ENCODE results near the gene DCAF7.

DCAF7 gene

DNA sequence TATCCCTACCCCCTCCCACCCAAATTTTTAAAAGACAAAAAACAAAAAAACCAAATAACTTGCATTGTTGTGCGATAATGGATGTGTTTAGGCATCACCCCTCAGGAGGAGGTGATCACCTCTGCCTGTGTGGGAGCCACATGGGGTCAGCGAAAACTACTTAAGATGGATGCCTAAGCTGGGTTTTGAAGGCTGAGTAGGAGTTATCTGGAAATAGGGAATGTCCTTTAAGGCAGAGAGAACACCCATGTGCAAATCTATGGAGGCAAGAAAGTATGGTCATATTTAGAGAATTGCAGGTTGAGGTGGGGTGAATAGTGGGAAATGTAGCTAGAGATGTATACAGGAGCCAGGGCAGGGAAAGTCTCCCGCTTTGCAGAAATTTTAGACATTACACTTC is 44.9 kb downstream of the DCAF7 start:
- DNase-seq, result no peak

DNA sequence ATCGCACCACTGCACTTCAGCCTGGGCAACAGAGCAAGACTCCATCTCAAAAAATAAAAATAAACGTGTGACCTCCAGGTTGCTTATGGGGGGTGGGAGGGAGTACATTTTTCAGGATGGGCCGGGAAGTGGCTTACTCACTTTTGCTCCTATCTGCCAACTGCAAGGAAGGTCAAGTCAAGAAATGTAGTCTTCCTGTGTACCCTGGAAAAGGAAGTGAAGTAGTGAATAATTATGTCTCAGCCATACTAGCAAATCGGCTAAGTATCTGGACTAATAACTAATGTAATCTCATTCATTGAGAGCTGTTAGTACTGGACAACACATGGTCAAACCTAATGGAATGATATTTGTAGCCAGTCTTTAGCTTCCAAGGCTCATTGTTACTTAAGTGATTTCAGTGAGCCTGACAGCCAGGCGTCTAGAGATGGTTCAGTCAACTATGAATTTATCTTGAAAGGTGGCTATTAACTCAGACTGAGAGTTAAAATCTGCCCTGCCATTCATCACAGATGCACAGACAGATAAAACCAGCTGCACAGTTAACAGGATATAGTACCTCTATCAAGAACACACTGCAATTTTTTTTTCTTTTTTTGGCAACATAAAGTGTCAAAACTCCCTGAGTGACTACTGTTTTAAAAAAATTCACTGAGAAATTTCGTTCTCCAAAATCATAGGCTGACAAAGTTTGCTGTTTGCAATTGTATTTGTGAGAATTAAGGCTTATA is 46.7 kb downstream of the DCAF7 start:
- no peak for DNase-seq

DNA sequence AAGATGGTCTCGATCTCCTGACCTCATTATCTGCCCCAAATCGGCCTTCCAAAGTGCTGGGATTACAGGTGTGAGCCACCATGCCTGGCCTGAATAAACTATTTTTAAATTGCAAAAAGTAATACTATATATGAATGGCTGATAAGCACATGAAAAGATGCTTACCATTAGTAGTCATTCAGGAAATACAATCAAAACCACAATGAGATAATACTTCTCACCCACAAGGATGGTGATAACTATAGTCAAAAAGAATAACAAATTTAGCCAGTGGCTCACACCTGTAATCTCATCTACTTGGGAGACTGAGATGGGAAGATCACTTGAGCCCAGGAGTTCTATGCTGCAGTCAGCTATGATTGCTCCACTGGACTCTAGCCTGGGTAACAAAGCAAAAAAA is 48.0 kb downstream of the DCAF7 start:
- no peak for DNase-seq

DNA sequence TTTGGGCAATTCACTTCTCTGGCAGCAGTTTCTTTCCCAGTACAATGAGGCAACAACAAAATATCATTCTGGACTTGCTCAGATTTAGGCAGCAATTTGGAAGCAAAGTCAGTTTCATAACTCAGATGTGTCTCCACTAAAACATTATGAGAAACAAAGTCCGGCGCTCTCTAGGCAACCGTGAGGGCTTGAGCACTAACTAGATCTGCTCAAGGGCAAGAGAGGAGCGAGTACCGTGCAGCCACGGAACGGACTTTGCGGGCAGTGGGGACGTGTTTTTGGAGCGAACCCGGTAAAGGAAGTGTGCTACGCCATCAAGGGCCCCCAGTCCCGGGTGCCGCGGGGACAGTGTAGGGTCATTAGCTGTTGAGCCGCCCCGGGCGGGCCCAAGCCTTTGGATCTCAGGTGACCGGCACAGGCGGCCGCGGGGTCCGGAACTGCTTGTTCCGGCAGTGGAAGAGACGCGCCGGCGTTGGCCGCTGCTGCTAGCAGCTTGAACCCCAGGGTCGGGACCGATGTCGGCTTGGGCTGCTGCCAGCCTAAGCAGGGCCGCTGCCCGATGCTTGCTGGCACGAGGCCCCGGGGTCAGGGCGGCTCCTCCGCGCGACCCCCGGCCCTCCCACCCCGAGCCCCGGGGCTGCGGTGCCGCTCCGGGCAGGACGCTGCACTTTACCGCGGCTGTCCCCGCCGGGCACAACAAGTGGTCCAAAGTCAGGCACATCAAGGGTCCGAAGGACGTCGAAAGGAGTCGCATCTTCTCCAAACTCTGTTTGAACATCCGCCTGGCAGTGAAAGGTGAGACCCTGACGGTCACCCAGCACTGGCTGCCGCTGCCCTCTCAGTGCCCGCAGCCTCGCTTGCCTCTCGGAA is 50.5 kb downstream of the DCAF7 start, which contains the start of gene TACO1:
Gene TACO1 (plus strand): TSS at position 327 of the 870 bp plus-strand sequence. CDS start 189 bp downstream, at position 516.
- DNase-seq, result peak; percentile 80

DNA sequence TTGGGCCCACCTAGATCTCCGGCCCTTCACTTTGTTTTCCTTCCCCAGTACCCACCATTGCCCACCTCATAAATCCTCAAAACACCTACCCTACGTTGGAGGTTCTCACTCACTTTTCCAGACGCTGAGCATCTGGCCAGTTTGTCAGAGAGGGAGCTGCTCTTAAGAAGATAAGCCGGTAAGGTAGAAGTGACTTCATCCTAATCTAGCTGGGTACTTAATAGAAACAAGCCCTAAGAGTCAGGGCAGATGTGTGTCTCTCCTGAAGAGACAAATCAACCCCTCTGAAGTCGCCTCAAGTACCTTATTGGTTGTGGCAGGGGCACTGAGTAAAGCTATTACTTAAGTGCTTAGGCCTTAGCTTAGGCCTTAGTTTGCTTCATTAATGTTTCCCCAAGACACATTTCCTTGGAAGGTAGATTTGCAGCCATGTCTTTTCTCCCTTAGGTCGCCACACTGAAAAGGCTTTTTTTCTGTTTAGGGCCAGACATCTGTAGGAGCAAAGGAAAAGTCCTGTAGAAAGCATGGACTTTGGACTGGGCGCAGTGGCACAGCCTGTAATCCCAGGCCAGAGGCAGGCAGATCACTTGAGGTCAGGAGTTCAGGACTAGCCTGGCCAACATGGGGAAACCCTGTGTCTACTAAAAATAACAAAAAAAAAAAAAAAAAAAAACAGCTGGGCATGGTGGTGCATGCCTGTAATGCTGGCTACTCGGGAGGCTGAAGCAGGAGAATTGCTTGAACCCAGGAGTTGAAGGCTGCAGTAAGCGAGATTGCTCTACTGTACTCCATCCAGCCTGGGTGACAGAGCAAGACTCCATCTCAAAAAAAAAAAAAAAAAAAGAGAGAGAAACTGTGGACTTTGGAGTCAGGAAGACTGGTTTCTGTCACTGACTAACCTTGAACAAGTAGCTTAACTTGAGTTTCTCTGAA is 51.4 kb downstream of the DCAF7 start:
- no peak for DNase-seq

DNA sequence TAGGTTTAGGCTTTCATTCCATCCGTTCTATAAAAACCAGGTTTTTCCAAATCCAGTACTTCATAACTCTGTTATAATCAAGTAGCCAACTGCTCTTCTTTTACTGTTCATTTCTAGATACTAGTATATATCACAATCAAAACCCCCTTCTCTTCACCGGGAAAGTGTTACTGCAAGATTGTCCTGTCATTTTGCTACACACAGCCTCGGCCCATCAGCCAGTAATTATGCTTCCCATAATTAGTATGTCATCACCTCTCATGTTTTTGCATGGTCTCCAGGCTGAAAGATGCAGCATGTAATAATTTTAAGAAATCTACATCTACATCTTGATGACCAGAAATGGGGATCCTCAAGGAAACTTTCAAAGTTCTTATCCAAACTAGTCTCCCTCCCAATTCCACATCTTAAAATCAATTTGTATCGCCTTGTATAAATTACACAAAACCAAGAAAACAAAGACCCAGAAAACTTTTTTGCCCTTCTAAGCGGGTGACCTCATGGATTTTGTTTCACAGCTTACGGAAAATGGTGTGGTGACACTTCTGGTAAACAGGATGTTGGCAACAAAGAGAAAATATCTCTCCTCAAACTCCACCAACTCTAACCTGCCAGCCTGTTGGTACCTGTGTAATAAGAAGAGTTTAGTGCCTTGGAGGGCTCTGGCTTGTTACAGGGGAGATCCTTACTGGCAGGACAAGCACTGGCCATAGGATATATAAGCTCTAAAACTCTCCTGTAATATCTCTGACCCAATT is 59.7 kb downstream of the DCAF7 start:
- DNase-seq, result no peak

DNA sequence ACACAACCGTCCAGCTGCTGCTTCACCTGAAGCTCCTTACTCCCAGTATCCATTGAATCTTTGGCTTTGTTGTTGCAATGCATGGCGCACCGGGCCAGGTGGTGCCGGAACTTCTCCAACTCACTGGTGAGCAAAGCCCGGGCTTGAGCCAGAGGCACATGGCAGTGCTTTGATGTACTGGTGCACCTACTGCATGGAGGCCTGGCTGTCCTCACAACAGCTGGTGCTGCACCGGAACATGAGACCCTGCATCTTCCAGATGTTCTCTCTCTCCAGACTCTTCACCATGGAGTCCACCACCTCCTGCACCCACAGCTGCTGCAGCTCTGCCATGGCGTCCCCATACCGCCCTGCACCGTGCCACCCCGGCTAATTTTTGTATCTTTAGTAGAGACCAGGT is 60.6 kb downstream of the DCAF7 start:
- DNase-seq, result no peak

DNA sequence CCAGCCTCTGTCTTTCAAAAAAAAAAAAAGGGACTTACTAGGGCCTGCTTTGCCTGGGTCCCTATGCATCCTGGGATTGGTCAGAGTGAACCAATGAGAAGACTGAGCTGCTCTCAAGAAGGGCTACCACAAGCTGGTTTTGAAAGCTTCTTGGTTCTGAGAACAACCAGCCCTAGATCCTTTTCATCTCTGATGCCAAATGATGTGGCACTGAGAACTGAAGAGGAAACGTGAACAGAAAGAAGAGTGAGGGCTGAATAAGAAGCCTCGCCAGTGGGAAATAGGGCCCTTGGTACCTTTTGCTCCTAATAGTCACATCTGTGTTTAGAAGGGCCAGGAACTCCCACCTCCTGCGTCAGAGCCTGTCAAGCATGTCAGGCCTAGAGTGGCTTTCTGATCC is 61.1 kb downstream of the DCAF7 start:
- DNase-seq, result no peak

DNA sequence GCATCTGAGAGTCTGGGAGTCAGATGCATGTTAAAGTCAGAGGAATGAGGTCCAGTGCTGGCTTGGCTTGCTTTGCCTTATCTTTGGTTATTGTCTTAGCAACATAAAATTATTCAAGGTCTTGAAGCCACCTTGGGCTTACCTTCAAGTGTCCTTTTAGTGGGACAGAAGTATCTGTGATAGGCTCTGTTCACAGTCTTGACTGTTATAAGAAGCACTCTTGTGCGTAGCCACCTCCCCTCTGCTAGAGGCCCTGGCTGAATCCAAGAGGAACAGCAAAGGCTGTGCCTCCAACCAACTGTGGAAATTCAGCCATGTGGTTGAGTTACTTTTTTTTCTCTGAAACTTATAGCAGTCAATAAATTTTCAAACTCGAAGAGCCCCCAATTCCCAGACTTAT is 63.4 kb downstream of the DCAF7 start:
- DNase-seq, result no peak

DNA sequence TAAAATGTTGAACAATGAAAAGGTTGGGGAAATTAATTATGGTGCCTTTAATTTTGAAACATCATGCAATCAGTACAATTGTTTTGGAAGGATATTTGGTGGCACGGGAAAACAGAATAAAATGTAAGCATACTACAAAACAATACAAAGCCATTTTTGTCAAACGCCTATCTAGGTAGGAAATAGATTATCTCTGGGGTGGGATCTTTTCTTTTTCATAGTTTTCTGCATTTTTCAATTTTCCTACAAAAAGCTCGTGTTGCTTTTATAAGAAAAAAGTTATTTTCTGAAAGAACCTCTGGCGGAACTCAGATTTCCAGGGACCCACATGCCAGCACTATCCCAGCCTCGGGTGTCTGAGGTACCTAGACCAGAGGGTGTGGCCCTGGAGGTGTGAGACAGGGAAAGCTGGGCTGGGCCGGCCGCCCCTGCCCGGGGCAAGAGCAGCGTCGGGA is 71.0 kb downstream of the DCAF7 start:
- no peak for DNase-seq

DNA sequence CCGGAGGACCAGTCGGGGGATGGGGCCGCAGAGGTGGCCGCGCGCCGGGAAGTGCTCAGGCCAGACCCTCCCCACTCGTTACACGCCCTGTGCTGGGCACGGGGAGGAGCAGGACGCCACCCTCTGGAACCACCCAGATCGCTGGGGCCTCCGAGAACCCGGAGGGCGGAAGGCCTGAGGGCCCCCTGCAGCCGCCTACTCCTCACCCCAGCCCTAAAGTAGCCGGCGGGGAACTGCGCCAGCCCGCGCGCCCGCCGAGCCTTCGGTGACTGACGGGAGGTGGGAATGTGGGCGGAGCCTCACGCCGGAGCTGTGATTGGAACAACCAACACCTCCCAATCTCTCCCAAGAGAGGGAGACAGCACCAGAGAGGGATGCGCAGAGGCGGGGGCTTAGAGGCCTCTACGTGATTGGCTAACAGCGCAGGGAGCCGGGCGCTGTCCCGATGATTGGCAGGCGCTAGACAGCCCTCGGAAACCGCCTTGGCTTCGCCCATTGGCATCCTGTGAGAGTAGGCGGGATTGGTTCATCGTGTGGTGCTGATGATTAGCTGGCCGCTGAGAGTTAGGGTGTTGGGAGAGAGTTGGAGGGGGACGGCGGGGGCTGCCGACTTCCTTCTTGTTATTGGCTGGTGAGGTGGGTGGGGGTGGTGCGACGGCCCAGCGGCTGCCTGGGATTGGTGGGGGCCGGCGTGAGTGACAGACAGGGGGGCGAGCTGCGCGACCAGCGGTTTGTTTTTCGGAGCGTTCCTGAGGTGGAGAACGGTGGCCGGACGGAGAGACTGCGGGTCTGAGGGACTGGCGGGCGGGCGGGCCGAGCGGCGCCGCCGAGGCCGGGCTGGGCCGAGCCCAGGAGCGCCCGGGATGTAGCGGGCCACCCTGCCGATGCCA is 71.7 kb downstream of the DCAF7 start, which contains the start of gene MAP3K3:
Gene MAP3K3 (plus strand): TSS at position 734 of the 890 bp plus-strand sequence. CDS start 343 bp downstream, outside the sequence.
- DNase-seq, result peak; percentile 100

DNA sequence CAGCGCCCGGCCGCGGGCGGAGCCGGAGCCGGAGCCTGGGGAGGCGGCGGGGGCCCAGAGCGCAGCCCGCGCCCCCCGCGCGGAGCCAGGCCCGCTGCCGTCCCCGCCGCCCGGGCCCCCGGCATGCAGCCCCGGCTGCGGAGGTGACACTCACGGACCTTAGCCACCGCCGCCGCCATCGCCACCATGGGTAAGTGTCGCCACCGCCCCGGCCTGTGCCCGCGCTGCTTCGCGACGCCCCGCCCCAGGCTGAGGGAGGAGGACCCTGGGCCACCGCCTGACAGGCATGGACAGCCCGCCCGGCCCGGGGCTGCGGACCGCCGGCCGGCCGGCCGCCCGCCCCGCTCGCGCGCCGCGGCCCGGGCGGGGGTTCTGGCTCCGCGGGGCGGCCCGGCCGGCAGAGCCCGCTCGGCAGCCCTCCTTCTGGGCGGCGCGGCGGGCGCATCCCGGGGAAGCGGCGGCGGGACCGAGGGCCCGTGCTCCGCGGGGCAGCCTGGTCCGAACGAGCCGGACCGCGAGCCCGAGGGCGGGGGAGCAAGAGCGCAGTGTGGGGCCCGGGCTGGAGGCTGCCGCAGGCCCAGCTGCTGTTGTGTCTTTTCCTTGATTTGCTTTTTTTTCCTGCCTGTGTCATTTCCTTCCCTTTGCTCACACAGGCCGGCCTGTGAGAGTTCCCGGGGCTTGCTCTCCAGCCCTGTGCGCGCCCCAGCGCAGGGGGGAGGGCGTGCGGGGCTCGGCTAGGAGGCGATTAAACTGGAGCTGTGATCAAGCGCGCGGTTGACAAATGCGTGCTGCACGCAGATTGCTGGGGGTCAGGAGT is 72.5 kb downstream of the DCAF7 start:
- DNase-seq, result peak; percentile 50

DNA sequence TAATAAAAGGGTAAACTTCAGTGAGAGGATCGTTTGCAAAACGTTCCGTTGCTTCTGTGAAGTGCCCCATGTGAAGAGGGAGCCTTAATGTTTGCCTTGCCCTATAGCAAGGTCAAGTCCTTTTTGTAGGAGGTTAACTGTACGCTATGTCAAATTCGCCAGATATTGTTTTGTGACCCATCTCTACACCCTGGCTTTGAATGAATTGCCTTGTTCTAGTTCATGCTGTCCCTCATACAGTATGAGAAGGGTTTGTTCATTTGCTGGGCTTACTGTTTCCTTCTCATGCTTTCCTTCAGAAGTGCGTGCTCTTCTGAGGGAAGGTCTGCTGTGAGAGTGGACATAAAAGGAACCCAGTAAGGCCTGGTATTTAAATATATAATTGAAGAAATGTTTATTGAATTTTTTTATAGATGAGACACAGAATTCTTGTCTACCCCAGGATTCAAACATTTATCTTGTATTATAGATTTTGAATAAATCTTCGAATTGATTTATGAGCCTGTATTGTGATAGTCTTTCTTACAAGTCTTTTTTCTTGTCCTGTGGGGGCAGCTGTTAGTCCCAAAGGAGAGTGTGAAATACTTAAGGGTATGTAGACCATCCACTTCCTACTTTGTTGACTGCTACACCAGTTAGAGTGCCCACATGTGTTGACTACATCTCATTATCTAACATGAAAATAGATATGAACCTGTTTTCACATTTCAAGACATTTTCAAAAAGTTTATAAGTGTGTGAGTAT is 73.7 kb downstream of the DCAF7 start:
- DNase-seq, result no peak

DNA sequence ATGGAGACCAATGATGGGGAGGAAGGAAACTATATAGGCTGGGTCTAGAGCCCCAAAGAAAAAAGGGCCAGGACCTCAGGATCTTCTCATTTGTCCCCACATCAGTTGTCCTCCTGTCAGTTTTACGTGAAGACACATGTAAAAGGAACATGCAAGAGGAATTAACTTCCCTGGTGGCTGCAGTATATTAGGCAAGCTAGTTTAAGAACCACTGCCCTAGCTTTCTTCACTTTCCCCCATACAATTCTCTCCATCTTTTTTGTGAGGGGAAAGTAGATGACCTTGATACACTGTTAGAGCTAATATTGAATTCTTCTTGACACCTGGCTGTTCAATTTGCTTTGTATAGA is 74.2 kb downstream of the DCAF7 start:
- DNase-seq, result no peak

DNA sequence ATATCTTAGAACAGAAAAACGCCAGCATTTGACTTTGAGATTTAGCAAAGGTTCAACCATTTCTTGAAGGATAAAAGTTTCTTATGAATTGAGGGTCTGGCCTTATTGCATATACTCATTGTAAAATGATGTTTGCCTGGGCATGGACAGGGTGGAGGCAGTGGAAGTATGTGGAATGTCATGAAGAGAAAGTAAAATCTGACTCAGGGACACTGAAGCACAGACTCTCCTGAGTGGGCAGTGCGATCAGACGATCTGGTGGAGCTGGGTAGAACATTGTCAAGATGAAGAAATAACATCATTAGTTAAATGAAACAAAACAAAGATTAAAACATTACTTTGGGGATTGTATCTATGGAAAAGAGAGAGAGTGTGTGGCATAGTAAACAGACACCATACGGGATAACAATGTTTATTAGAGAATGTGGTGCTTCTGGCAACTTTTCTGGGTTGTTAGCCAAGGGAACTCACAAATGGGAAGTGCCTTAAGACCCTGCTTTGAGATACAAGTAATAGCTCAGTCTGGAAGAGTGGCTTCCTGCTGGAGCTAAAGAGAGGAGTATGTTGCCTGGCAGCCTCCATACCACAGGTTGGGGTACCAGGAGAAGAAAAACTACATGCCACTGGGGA is 76.4 kb downstream of the DCAF7 start:
- no peak for DNase-seq

DNA sequence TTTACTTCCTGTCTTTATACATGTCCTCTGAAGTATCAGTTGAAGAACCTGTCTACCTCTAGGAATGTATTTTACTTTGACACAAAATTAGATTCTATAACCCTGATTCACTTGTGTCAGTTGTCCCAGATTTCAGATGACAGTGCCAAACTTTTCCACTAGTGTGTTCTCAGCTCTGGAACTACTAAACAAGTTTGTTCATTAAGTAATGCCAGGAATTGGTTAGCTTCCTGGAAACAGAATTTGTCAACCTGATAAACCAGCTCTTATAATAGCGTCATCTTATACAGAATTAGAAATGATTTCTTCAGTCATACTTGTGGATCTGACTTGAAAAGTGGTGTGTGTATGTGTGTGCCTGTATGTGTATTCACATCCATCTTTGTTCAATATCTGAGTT is 79.3 kb downstream of the DCAF7 start:
- DNase-seq, result no peak

DNA sequence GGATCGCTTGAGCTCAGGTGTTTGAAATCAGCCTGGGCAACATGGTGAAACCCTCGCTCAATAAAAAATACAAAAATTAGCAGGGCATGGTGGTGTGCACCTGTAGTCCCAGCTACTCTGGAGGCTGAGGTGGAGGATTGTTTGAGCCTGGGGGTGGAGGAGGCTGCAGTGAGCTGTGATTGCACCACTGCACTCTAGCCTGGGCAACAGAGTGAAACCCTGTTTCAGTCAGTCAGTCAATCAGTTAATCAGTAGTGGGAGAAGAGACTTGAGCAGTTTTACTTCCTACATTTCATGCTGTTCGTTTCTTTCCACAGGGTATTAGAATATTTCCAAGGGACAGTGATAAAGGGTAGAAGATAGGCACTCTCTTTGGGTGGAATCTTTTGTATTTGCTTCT is 80.8 kb downstream of the DCAF7 start:
- DNase-seq, result no peak

DNA sequence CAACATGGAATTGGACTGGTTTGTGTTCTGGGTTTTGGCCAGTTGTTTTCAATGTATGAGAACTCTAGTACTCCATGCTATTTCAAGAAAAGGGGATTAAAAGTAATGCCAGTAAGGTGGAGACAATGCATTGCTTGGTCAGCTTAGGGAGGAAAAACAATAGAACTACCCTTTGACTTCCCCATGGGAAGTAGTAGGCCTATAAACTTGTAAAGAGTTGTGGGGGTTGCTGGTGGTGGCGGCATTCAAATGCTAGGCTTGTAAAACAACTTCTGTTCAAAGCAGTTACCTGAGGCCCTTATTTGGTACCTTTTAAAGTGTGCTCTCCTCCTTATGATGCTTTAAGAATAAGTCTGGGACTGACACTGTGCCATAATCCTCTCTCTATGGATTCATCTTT is 81.3 kb downstream of the DCAF7 start:
- no peak for DNase-seq

DNA sequence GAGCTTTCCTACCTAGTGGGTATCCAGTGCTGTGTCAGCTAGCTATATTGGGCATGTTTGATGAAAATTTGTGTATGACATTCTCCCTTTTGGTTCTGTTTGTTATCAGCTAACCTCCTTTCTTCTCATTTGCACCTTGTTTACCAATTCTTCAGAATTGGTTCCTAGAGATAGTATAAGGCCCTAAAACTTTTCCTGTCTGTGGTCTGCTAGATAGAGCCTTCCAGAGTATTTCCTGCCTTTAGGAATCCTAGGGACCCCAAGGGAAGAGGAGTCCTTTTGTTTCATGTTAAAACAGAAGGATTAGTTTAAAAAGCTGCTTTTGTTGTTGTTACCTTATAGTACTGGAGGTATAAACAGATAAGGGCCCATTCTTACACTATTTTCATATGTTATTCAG is 83.5 kb downstream of the DCAF7 start:
- no peak for DNase-seq
